Keratinocyte (primary cell): Measurements from ENCODE around the gene OR2B6.

ENCODE experiments used
- EZH2 ChIP-seq: IDR thresholded peaks from one replicate; pipeline ENCODE4 v1.6.1; 2012; ENCODE audit warnings: inconsistent platforms, mild to moderate bottlenecking, low read length, moderate library complexity
- TF ChIP-seq, protein P1 (sequence below), 3 experiments: IDR thresholded peaks in 1 of 3; conservative IDR thresholded peaks in 1 of 3; optimal IDR thresholded peaks in 1 of 3; 2 replicates in 2 of 3; 3 replicates in 1 of 3; pipeline versions ENCODE3 to v1.5.1; 2011; ENCODE audit warnings: low read length in 3 of 3, mild to moderate bottlenecking in 3 of 3, moderate library complexity in 2 of 3, control low read depth in 1 of 3, inconsistent platforms in 1 of 3; ENCODE audit not compliant: insufficient read depth in 2 of 3; ENCODE audit errors: extremely low read depth in 1 of 3

DNA sequence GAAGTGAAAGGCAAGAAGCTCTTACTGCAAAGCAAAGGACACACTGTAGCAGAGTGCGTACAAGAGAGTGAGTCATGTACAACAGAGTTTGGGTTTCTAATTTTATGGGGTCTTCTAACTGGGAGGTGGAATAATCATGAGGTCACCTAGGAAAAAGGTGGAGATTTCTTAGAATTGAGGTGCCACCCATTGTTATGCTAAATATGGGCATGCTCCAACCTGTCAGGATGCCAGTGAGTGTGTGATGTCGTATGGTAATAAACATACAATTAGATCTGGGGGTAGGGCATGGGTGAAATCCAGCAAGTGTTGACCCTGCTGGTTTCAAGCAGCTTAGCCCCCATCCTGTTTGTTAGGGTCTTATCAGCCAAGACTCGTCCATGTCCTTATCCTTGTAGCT lies 46.6 kb downstream of the OR2B6 start:
- TF ChIP-seq, protein P1, sequence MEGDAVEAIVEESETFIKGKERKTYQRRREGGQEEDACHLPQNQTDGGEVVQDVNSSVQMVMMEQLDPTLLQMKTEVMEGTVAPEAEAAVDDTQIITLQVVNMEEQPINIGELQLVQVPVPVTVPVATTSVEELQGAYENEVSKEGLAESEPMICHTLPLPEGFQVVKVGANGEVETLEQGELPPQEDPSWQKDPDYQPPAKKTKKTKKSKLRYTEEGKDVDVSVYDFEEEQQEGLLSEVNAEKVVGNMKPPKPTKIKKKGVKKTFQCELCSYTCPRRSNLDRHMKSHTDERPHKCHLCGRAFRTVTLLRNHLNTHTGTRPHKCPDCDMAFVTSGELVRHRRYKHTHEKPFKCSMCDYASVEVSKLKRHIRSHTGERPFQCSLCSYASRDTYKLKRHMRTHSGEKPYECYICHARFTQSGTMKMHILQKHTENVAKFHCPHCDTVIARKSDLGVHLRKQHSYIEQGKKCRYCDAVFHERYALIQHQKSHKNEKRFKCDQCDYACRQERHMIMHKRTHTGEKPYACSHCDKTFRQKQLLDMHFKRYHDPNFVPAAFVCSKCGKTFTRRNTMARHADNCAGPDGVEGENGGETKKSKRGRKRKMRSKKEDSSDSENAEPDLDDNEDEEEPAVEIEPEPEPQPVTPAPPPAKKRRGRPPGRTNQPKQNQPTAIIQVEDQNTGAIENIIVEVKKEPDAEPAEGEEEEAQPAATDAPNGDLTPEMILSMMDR (optimal IDR thresholded peaks at IDR 0.05 in 1 of 3, IDR thresholded peaks at IDR 0.05 in 1 of 3, conservative IDR thresholded peaks at IDR 0.05 in 1 of 3; ENCODE audit: extremely low read depth in 1 of 3, insufficient read depth in 2 of 3, low read length in 3 of 3): no peak
- TF ChIP-seq EZH2: no peak
